Smooth muscle cell (in vitro differentiated cells): ENCODE measurements around the gene GPR101. TPM values are rescaled to one million over a fixed set of nuclear protein-coding genes. Genes with fewer than 3 reads are reported as not detected.

Experiments
- DNase-seq: peaks from one replicate; lab custom pipeline; 2025; ENCODE audit not compliant: unreplicated experiment; lab: John Stamatoyannopoulos, UW
- H2AFZ ChIP-seq: fragments of 200-600 bp; sonication (generic); 2 replicates; pipeline ENCODE4 v1.6.0; 2016; ENCODE audit warnings: antibody characterized with exemption, low read depth, mild to moderate bottlenecking
- H3F3A ChIP-seq: fragments of 200-600 bp; sonication (generic); 2 replicates; pipeline ENCODE4 v1.6.0; 2017; ENCODE audit warnings: antibody characterized with exemption, low read depth
- H3K27ac ChIP-seq: fragments of 200-600 bp; sonication (generic); 2 replicates; pipeline ENCODE4 v1.5.1; 2016; ENCODE audit warnings: low read depth, mild to moderate bottlenecking
- H3K27me3 ChIP-seq: fragments of 200-600 bp; sonication (generic); 2 replicates; pipeline ENCODE4 v1.6.1; 2016; ENCODE audit warnings: low read depth, mild to moderate bottlenecking
- H3K36me3 ChIP-seq: fragments of 200-600 bp; sonication (generic); 2 replicates; pipeline ENCODE4 v1.5.1; 2016; ENCODE audit warnings: low read depth
- H3K4me1 ChIP-seq: fragments of 200-600 bp; sonication (generic); 2 replicates; pipeline ENCODE4 v1.5.1; 2016; ENCODE audit warnings: low read depth
- H3K4me2 ChIP-seq: fragments of 200-600 bp; sonication (generic); 2 replicates; pipeline ENCODE4 v1.6.0; 2016; ENCODE audit warnings: mild to moderate bottlenecking
- H3K4me3 ChIP-seq: fragments of 200-600 bp; sonication (generic); 2 replicates; pipeline ENCODE4 v1.5.1; 2016; ENCODE audit warnings: mild to moderate bottlenecking
- H3K79me2 ChIP-seq: fragments of 200-600 bp; sonication (generic); 2 replicates; pipeline ENCODE4 v1.6.0; 2016; ENCODE audit warnings: low read depth, mild to moderate bottlenecking
- H3K9ac ChIP-seq: fragments of 200-600 bp; sonication (generic); 2 replicates; pipeline ENCODE4 v1.6.0; 2016; ENCODE audit warnings: low read depth
- H3K9me3 ChIP-seq: fragments of 200-600 bp; sonication (generic); replicated peaks from 2 replicates; pipeline ENCODE4 v1.5.1; 2016; ENCODE audit warnings: low read depth
- H4K20me1 ChIP-seq: fragments of 200-600 bp; sonication (generic); 2 replicates; pipeline ENCODE4 v1.6.0; 2016; ENCODE audit warnings: low read depth
- CTCF ChIP-seq: fragments of 200-600 bp; sonication (generic); IDR thresholded peaks from 2 replicates; pipeline ENCODE4 v1.5.1; 2017; ENCODE audit warnings: borderline replicate concordance, mild to moderate bottlenecking, antibody characterized with exemption; ENCODE audit not compliant: insufficient read depth, poor library complexity, severe bottlenecking
- WGBS: methylation state at CpG from one replicate; pipeline ENCODE4 v1.1.7; 2016; ENCODE audit warnings: low lambda C conversion rate; 5-methylcytosine and 5-hydroxymethylcytosine counted together
- polyA plus RNA-seq: library from polyadenylated mRNA; unstranded; fragments of >200 nt; fragmentation: Nextera tagmentation; extraction: Ambion mirVana; gene quantifications from 2 replicates; pipeline ENCODE4 v1.2.1, GENCODE V29; 2016
- total RNA-seq: library from RNA; depleted of rRNA; stranded (reverse); fragments of >200 nt; gene quantifications from 2 replicates; pipeline ENCODE4 v1.2.3, GENCODE V29; 2014

The GPR101 gene
- total RNA-seq (not detected in 2 replicates), polyA plus RNA-seq (not detected in 2 replicates)

GRCh38 chrX:137033774-137034507, at the start of gene GPR101:
Gene GPR101, minus strand, starts transcription at chrX:137033995. Its CDS starts 2,321 bp downstream, at chrX:137031674.
- Histone ChIP-seq H3K27ac (no peak within 1 kb of the TSS), H3K79me2 (no peaks in the 10 kb centered on the region), H3K4me3 (no peak within 1 kb of the TSS), H3K4me2 (no peak within 1 kb of the TSS), H2AFZ (no peak within 1 kb of the TSS), H3K9me3 (no peaks in the 10 kb centered on the region), H3K4me1 (no peaks in the 10 kb centered on the region), H3K36me3 (no peaks in the 10 kb centered on the region), H3F3A (no peaks in the 10 kb centered on the region), H3K27me3 (peaks cover 79% of the 10 kb centered on the region), H3K9ac (no peak within 1 kb of the TSS), H4K20me1 (no peaks in the 10 kb centered on the region)
- DNase-seq = no peak
- no peak for TF ChIP-seq CTCF
- 43% methylated on average over 36 of the region's 68 CpGs for WGBS

GRCh38 chrX:137081239-137081638, 47.4 kb upstream of the GPR101 start:
- Histone ChIP-seq H3K4me3 (no peak overlapping the region), H3K79me2 (no peaks in the 10 kb centered on the region), H3K27ac (no peak overlapping the region), H2AFZ (no peak overlapping the region), H3K4me1 (no peaks in the 10 kb centered on the region), H4K20me1 (no peaks in the 10 kb centered on the region), H3K9me3 (no peaks in the 10 kb centered on the region), H3F3A (no peaks in the 10 kb centered on the region), H3K9ac (no peak overlapping the region), H3K27me3 (peaks cover 17% of the 10 kb centered on the region), H3K36me3 (no peaks in the 10 kb centered on the region), H3K4me2 (no peak overlapping the region)
- no peak for DNase-seq
- no peak for TF ChIP-seq CTCF
- 78% methylated on average over 2 of the region's 2 CpGs for WGBS

GRCh38 chrX:137072396-137072795, 38.6 kb upstream of the GPR101 start:
- Histone ChIP-seq H4K20me1 (no peaks in the 10 kb centered on the region), H3K4me2 (no peak overlapping the region), H2AFZ (no peak overlapping the region), H3K9me3 (no peaks in the 10 kb centered on the region), H3K79me2 (no peaks in the 10 kb centered on the region), H3K36me3 (no peaks in the 10 kb centered on the region), H3K27ac (no peak overlapping the region), H3K9ac (no peak overlapping the region), H3K4me3 (no peak overlapping the region), H3K27me3 (no peaks in the 10 kb centered on the region), H3K4me1 (no peaks in the 10 kb centered on the region), H3F3A (no peaks in the 10 kb centered on the region)
- no peak for TF ChIP-seq CTCF
- 35% methylated on average over 1 of the region's 1 CpG for WGBS
- no peak for DNase-seq

- DNase-seq = no peak
- no peak for TF ChIP-seq CTCF
- Histone ChIP-seq H3K27ac (no peak overlapping the region), H3K27me3 (no peaks in the 10 kb centered on the region), H3K36me3 (no peaks in the 10 kb centered on the region), H3K4me2 (no peak overlapping the region), H3K9ac (no peak overlapping the region), H3K4me1 (no peaks in the 10 kb centered on the region), H3K79me2 (no peaks in the 10 kb centered on the region), H3F3A (no peaks in the 10 kb centered on the region), H2AFZ (no peak overlapping the region), H4K20me1 (no peaks in the 10 kb centered on the region), H3K9me3 (no peaks in the 10 kb centered on the region), H3K4me3 (no peak overlapping the region)
- WGBS = 68% methylated on average over 2 of the region's 2 CpGs
Observed at GRCh38 chrX:137071596-137071995, 37.8 kb upstream of the GPR101 start.
